HG02840 (cell line): ENCODE data around the gene AKNA.

Experiments
- ATAC-seq: cut with Tn5 transposase; IDR thresholded peaks from one replicate; pipeline ENCODE4 v1.9.1; 2021; ENCODE audit warnings: mild to moderate bottlenecking, moderate library complexity, moderate number of reproducible peaks; ENCODE audit not compliant: unreplicated experiment, low FRiP score

AKNA gene

GRCh38 chr9:114363424-114363823 lies 24.4 kb downstream of the AKNA start:
- ATAC-seq = no peak

GRCh38 chr9:114362394-114362793 lies 25.4 kb downstream of the AKNA start:
- ATAC-seq = no peak

GRCh38 chr9:114361542-114361941 lies 26.2 kb downstream of the AKNA start:
- ATAC-seq = no peak

- ATAC-seq = no peak
These were observed 28.0 kb downstream of the AKNA start for GRCh38 chr9:114359801-114360200.

- ATAC-seq = no peak
These were observed 29.9 kb downstream of the AKNA start for GRCh38 chr9:114357911-114358328.

GRCh38 chr9:114357360-114357759 lies 30.4 kb downstream of the AKNA start:
- ATAC-seq = no peak

GRCh38 chr9:114356792-114357191 lies 31.0 kb downstream of the AKNA start:
- no peak for ATAC-seq

GRCh38 chr9:114355821-114356220 lies 32.0 kb downstream of the AKNA start:
- no peak for ATAC-seq

GRCh38 chr9:114351932-114352331 lies 35.9 kb downstream of the AKNA start:
- ATAC-seq = no peak

GRCh38 chr9:114350636-114351401 lies 37.0 kb downstream of the AKNA start:
- no peak for ATAC-seq

GRCh38 chr9:114349713-114350480 lies 37.9 kb downstream of the AKNA start:
- no peak for ATAC-seq

GRCh38 chr9:114348906-114349482 lies 38.8 kb downstream of the AKNA start:
- peak; percentile 79 for ATAC-seq

- no peak for ATAC-seq
These were observed 39.4 kb downstream of the AKNA start for GRCh38 chr9:114348261-114348905.

- ATAC-seq = no peak
These were observed 40.1 kb downstream of the AKNA start for GRCh38 chr9:114347675-114348074.

- no peak for ATAC-seq
These were observed 41.6 kb downstream of the AKNA start for GRCh38 chr9:114346146-114346545.

GRCh38 chr9:114345493-114346065 lies 42.2 kb downstream of the AKNA start:
- no peak for ATAC-seq

GRCh38 chr9:114344692-114345091 lies 43.1 kb downstream of the AKNA start:
- no peak for ATAC-seq

- ATAC-seq = no peak
These were observed 43.6 kb downstream of the AKNA start for GRCh38 chr9:114344188-114344566.

- ATAC-seq = no peak
These were observed 44.2 kb downstream of the AKNA start for GRCh38 chr9:114343471-114344187.
